Ovary (tissue), 9 donors: Measurements from ENCODE around the gene TSPAN5. TPM values are rescaled to one million over a fixed set of nuclear protein-coding genes. Genes with fewer than 3 reads are reported as not detected.

Source experiments
- DNase-seq, 5 donors: peaks; one replicate each; pipeline ENCODE4 v3.0.0-alpha.2; 2019 to 2020
- H3K27ac ChIP-seq, 2 donors: fragments of 200-600 bp; one replicate each; pipeline versions ENCODE4 v1.5.1 to v1.8.0; 2019 to 2022
- H3K27me3 ChIP-seq: fragments of 200-600 bp; one replicate; pipeline ENCODE4 v1.8.0; 2022
- H3K36me3 ChIP-seq: fragments of 200-600 bp; sonication (generic); one replicate; pipeline ENCODE4 v1.5.1; 2019
- H3K4me1 ChIP-seq: one replicate; pipeline ENCODE4 v1.8.1; 2013; ENCODE audit warnings: mild to moderate bottlenecking, moderate library complexity; ENCODE audit not compliant: insufficient read depth
- H3K4me3 ChIP-seq: fragments of 200-600 bp; sonication (generic); one replicate; pipeline ENCODE4 v1.5.1; 2017
- H3K9me3 ChIP-seq, 2 donors: fragments of 200-600 bp in 1 of 2; sonication (generic) in 1 of 2; one replicate each; pipeline versions ENCODE4 v1.5.1 to v1.8.1; 2013 to 2019; ENCODE audit warnings: mild to moderate bottlenecking in 1 of 2, moderate library complexity in 1 of 2
- EP300 ChIP-seq: sonication (generic); formaldehyde crosslinking; IDR thresholded peaks from one replicate; pipeline ENCODE4 v1.6.1; 2017; ENCODE audit warnings: antibody characterized with exemption
- POLR2A ChIP-seq: fragments of 450-650 bp; IDR thresholded peaks from one replicate; pipeline ENCODE4 v1.6.1; 2017; ENCODE audit warnings: antibody characterized with exemption, mild to moderate bottlenecking, moderate library complexity
- WGBS, 3 donors: extraction: QIAGEN DNeasy Blood & Tissue Kit in 1 of 3; methylation state at CpG; one replicate each; pipeline versions ENCODE4 v1.1.5 to v1.1.7; 2013 to 2017; 5-methylcytosine and 5-hydroxymethylcytosine counted together
- intact Hi-C, 4 donors: fragments of 100-400 bp; cut with DNase I; formaldehyde crosslinking; loops; one replicate each; pipeline versions ENCODE4 v1.11.0 to v1.15.1; 2022 to 2023
- polyA plus RNA-seq, 2 donors: library from polyadenylated mRNA; stranded (reverse); fragments of 200-250 nt in 1 of 2; fragments of 350-450 nt in 1 of 2; fragmentation: Illumina TruSeq in 1 of 2; extraction: RNeasy Lipid Tissue Mini Kit (QIAGEN cat#74804) in 1 of 2; gene quantifications; one replicate each; pipeline ENCODE4 v1.2.3, GENCODE V29; 2013 to 2014
- total RNA-seq, 7 donors: library from RNA; depleted of rRNA in 2 of 7; stranded (reverse); fragments of >200 nt in 2 of 7; fragmentation: NEBNext Ultra II Directional in 3 of 7; extraction: Animal tissue kit (Norgen Biotek cat#: 25700) in 3 of 7; gene quantifications; one replicate each; pipeline versions ENCODE4 v1.1.0 to v1.2.4, GENCODE V29; 2016 to 2023
- TF ChIP-seq, protein P1 (sequence below), 3 donors: fragments of 450-650 bp in 2 of 3; fragments of 200-600 bp in 1 of 3; IDR thresholded peaks; one replicate each; pipeline versions ENCODE4 v1.5.1 to v1.8.0; 2016 to 2022; ENCODE audit warnings: antibody characterized with exemption in 3 of 3, mild to moderate bottlenecking in 1 of 3
- donor health status: DM: no; HTN: no; CAD: no; lungs with moderate emphysema.
- donor health status: DM: no; HTN: no; CAD: no.
- donor health status: Bipolar disorder and iron deficiency.
- donor health status: DM: yes; HTN: yes; CAD: no.
- donor health status: DM: no; HTN: no; CAD: no.
- donor health status: DM: yes; HTN: yes; CAD: no.

Gene TSPAN5
- total and polyA plus RNA-seq, 9 donors = 34.0 to 69.5 (median 48.2) TPM

GRCh38 chr4:98638661-98639060, 19.8 kb downstream of the TSPAN5 start:
- Histone ChIP-seq H3K4me3 (no peak overlapping the region), H3K36me3 (no peaks in the 10 kb centered on the region), H3K9me3 (no peaks in the 10 kb centered on the region), H3K27me3 (no peaks in the 10 kb centered on the region), H3K27ac (peak overlapping the region in 1 of 2 donors; percentile 35), H3K4me1 (peaks cover 23% of the 10 kb centered on the region)
- 61 to 70% (median 70%) methylated on average over 5 of the region's 5 CpGs for WGBS, 3 donors
- TF ChIP-seq EP300 (no peak), POLR2A (no peak)
- TF ChIP-seq, protein P1, sequence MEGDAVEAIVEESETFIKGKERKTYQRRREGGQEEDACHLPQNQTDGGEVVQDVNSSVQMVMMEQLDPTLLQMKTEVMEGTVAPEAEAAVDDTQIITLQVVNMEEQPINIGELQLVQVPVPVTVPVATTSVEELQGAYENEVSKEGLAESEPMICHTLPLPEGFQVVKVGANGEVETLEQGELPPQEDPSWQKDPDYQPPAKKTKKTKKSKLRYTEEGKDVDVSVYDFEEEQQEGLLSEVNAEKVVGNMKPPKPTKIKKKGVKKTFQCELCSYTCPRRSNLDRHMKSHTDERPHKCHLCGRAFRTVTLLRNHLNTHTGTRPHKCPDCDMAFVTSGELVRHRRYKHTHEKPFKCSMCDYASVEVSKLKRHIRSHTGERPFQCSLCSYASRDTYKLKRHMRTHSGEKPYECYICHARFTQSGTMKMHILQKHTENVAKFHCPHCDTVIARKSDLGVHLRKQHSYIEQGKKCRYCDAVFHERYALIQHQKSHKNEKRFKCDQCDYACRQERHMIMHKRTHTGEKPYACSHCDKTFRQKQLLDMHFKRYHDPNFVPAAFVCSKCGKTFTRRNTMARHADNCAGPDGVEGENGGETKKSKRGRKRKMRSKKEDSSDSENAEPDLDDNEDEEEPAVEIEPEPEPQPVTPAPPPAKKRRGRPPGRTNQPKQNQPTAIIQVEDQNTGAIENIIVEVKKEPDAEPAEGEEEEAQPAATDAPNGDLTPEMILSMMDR (IDR thresholded peaks at IDR 0.05) = no peak
- DNase-seq = no peak
- intact Hi-C loops = no loop called here

GRCh38 chr4:98634061-98634460, 24.4 kb downstream of the TSPAN5 start:
- no peak overlapping the region for H3K27ac ChIP-seq
- no peaks in the 10 kb centered on the region for H3K9me3 ChIP-seq
- H3K36me3 ChIP-seq = no peaks in the 10 kb centered on the region
- TF ChIP-seq EP300 = no peak
- TF ChIP-seq, protein P1 (IDR thresholded peaks at IDR 0.05) = no peak
- TF ChIP-seq POLR2A = no peak
- H3K4me1 ChIP-seq = peaks cover 24% of the 10 kb centered on the region
- no peak for DNase-seq
- H3K27me3 ChIP-seq = no peaks in the 10 kb centered on the region
- 95 to 100% (median 96%) methylated on average over 1 of the region's 1 CpG for WGBS, 3 donors
- H3K4me3 ChIP-seq = no peak overlapping the region
- intact Hi-C loops = no loop called here

- no peak for DNase-seq
These were observed 25.3 kb downstream of the TSPAN5 start for GRCh38 chr4:98633159-98633558.

DNA sequence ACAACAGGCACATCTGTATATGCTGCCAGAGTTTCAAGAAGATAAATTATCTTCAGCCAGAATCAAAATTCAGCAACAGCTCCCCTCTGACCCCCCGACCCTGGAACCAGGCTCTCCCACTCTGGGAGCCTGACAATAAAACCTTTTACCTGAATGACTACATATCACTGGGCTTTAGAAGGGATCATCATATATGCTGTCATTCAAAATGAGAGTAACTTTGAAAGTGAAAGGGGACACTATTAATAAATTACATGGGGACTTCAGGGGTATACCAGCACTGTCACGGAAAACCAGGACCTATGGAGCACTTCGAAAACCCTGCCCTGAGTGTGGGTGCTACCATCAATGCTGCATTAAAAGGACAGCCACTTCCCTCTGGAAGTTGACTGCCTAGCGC, 26.2 kb downstream of the TSPAN5 start:
- no peak for TF ChIP-seq POLR2A
- TF ChIP-seq, protein P1 (IDR thresholded peaks at IDR 0.05) = no peak
- TF ChIP-seq EP300 = no peak
- Histone ChIP-seq H3K36me3 (no peaks in the 10 kb centered on the region), H3K9me3 (no peaks in the 10 kb centered on the region), H3K27ac (peak overlapping the region in 1 of 2 donors; percentile 5), H3K27me3 (no peaks in the 10 kb centered on the region), H3K4me1 (peaks cover 13% of the 10 kb centered on the region), H3K4me3 (no peak overlapping the region)
- intact Hi-C loops = no loop called here
- no peak for DNase-seq
- WGBS, 3 donors = 89 to 93% (median 90%) methylated on average over 4 of the region's 4 CpGs

More at GRCh38 chr4:98633159-98633558, 25.3 kb downstream of the TSPAN5 start:
- Histone ChIP-seq H3K36me3 (no peaks in the 10 kb centered on the region), H3K27me3 (no peaks in the 10 kb centered on the region), H3K27ac (no peak overlapping the region), H3K4me3 (no peak overlapping the region), H3K4me1 (peaks cover 17% of the 10 kb centered on the region), H3K9me3 (no peaks in the 10 kb centered on the region)
- TF ChIP-seq EP300 (no peak), POLR2A (no peak)
- TF ChIP-seq, protein P1 (IDR thresholded peaks at IDR 0.05) = no peak
- intact Hi-C loops = no loop called here
- 95 to 99% (median 98%) methylated on average over 3 of the region's 3 CpGs for WGBS, 3 donors
